ENCODE measurements around the gene MSRB3.

GRCh38 chr12:65488197-65488596, 209.7 kb downstream of the MSRB3 start:
- TF ChIP-seq EP300 (IDR thresholded peaks at IDR 0.05) (no peak), CTCF (IDR thresholded peaks at IDR 0.05) (no peak), POLR2A (IDR thresholded peaks at IDR 0.05) (no peak)

Data from gastroesophageal sphincter (tissue), 3 donors.